Mesenchymal stem cell (in vitro differentiated cells and primary cell): ENCODE data around the gene MYL4.

Experiments
- DNase-seq: peaks from one replicate; pipeline ENCODE4 v3.0.0-alpha.2; 2013
- H2AFZ ChIP-seq: one replicate; pipeline ENCODE4 v1.6.1; 2013; ENCODE audit warnings: low read depth, mild to moderate bottlenecking, control low read depth, inconsistent platforms, low read length, moderate library complexity
- H2AK5ac ChIP-seq: 2 replicates; pipeline ENCODE4 v1.6.1; 2013; ENCODE audit warnings: low read length, moderate library complexity, mild to moderate bottlenecking, inconsistent platforms; ENCODE audit not compliant: severe bottlenecking
- H2BK120ac ChIP-seq: one replicate; pipeline ENCODE4 v1.6.1; 2013; ENCODE audit warnings: low read depth, mild to moderate bottlenecking, inconsistent platforms, low read length, moderate library complexity
- H2BK12ac ChIP-seq, 2 experiments: one replicate each; pipeline ENCODE4 v1.6.1; 2013; ENCODE audit warnings: inconsistent platforms in 2 of 2, low read length in 2 of 2, mild to moderate bottlenecking in 2 of 2, moderate library complexity in 2 of 2, control low read depth in 1 of 2
- H2BK15ac ChIP-seq: one replicate; pipeline ENCODE4 v1.6.1; 2013; ENCODE audit warnings: mild to moderate bottlenecking, low read depth, inconsistent platforms; ENCODE audit not compliant: poor library complexity, severe bottlenecking
- H2BK5ac ChIP-seq: 2 replicates; pipeline ENCODE4 v1.6.1; 2013; ENCODE audit warnings: low read depth, mild to moderate bottlenecking, low read length, control low read depth, inconsistent platforms; ENCODE audit not compliant: poor library complexity, severe bottlenecking
- H3K14ac ChIP-seq, 2 experiments: one replicate each; pipeline ENCODE4 v1.6.1; 2013; ENCODE audit warnings: inconsistent platforms in 2 of 2, low read length in 2 of 2, control low read depth in 1 of 2, mild to moderate bottlenecking in 1 of 2, moderate library complexity in 1 of 2
- H3K18ac ChIP-seq, 2 experiments: one replicate each; pipeline ENCODE4 v1.6.1; 2013; ENCODE audit warnings: inconsistent platforms in 2 of 2, low read length in 2 of 2, control low read depth in 1 of 2, low read depth in 1 of 2, mild to moderate bottlenecking in 1 of 2
- H3K23ac ChIP-seq, 2 experiments: one replicate each; pipeline ENCODE4 v1.6.1; 2013; ENCODE audit warnings: inconsistent platforms in 2 of 2, low read length in 2 of 2, mild to moderate bottlenecking in 2 of 2, moderate library complexity in 2 of 2, control low read depth in 1 of 2
- H3K27ac ChIP-seq: 2 replicates; pipeline ENCODE4 v1.5.1; 2013; ENCODE audit warnings: mild to moderate bottlenecking, moderate library complexity, low read length, control low read depth, inconsistent platforms; ENCODE audit not compliant: poor library complexity, severe bottlenecking
- H3K27me3 ChIP-seq, 2 experiments: 2 replicates each; pipeline versions ENCODE4 v1.6.1 to v1.7.0; 2013; ENCODE audit warnings: low read length in 2 of 2, mild to moderate bottlenecking in 2 of 2, moderate library complexity in 2 of 2, control low read depth in 1 of 2, inconsistent platforms in 1 of 2; ENCODE audit not compliant: control insufficient read depth in 1 of 2, insufficient read depth in 1 of 2
- H3K36me3 ChIP-seq, 2 experiments: 2 replicates each; pipeline versions ENCODE4 v1.6.1 to v1.7.0; 2013; ENCODE audit warnings: low read length in 2 of 2, control low read depth in 1 of 2, inconsistent platforms in 1 of 2, low read depth in 1 of 2, mild to moderate bottlenecking in 1 of 2; ENCODE audit not compliant: insufficient read depth in 2 of 2, control insufficient read depth in 1 of 2
- H3K4ac ChIP-seq, 2 experiments: one replicate each; pipeline ENCODE4 v1.6.1; 2013; ENCODE audit warnings: inconsistent platforms in 2 of 2, low read length in 2 of 2, mild to moderate bottlenecking in 2 of 2, moderate library complexity in 2 of 2, control low read depth in 1 of 2, low read depth in 1 of 2
- H3K4me1 ChIP-seq: 2 replicates; pipeline ENCODE4 v1.6.1; 2013; ENCODE audit warnings: low read depth, low read length, control low read depth; ENCODE audit not compliant: control insufficient read depth, insufficient read depth
- H3K4me2 ChIP-seq: 2 replicates; pipeline ENCODE4 v1.6.1; 2013; ENCODE audit warnings: low read length, mild to moderate bottlenecking, inconsistent platforms; ENCODE audit not compliant: poor library complexity, severe bottlenecking
- H3K4me3 ChIP-seq, 2 experiments: 2 replicates each; pipeline versions ENCODE4 v1.5.1 to v1.7.0; 2013; ENCODE audit warnings: low read length in 2 of 2, mild to moderate bottlenecking in 2 of 2, control low read depth in 1 of 2, low read depth in 1 of 2; ENCODE audit not compliant: insufficient read depth in 1 of 2
- H3K79me1 ChIP-seq: replicated peaks from 2 replicates; pipeline ENCODE4 v1.6.1; 2013; ENCODE audit warnings: mild to moderate bottlenecking, control low read depth, low read length, inconsistent platforms; ENCODE audit not compliant: poor library complexity, severe bottlenecking
- H3K9ac ChIP-seq: 2 replicates; pipeline ENCODE4 v1.7.0; 2013; ENCODE audit warnings: mild to moderate bottlenecking, low read length, moderate library complexity
- H3K9me3 ChIP-seq: 2 replicates; pipeline ENCODE4 v1.7.0; 2013; ENCODE audit warnings: mild to moderate bottlenecking, low read length; ENCODE audit not compliant: control insufficient read depth
- H4K8ac ChIP-seq: one replicate; pipeline ENCODE4 v1.6.1; 2013; ENCODE audit warnings: inconsistent platforms, mild to moderate bottlenecking, low read length, moderate library complexity
- H4K91ac ChIP-seq: one replicate; pipeline ENCODE4 v1.6.1; 2013; ENCODE audit warnings: mild to moderate bottlenecking, low read length, inconsistent platforms
- WGBS: methylation state at CpG from one replicate; pipeline ENCODE4 v1.1.7; 2013; ENCODE audit warnings: mixed read lengths; 5-methylcytosine and 5-hydroxymethylcytosine counted together

Gene MYL4

GRCh38 chr17:47254403-47254943 is 45.3 kb downstream of the MYL4 start:
- H2AFZ ChIP-seq = no peak overlapping the region
- H2BK15ac ChIP-seq = peak overlapping the region; percentile 74
- peak overlapping the region; percentile 93 for H3K9ac ChIP-seq
- no peaks in the 10 kb centered on the region for H3K9me3 ChIP-seq
- no peak for DNase-seq
- H2AK5ac ChIP-seq = peak overlapping the region; percentile 3
- H2BK12ac ChIP-seq = peak overlapping the region in 1 of 2 experiments; percentile 68
- H3K18ac ChIP-seq = peak overlapping the region in 1 of 2 experiments; percentile 67
- H4K8ac ChIP-seq = no peak overlapping the region
- no peak overlapping the region for H3K23ac ChIP-seq
- H3K27ac ChIP-seq = peak overlapping the region; percentile 45
- peaks cover 0 to 17% of the 10 kb centered on the region in 2 experiments for H3K36me3 ChIP-seq
- peak overlapping the region; percentile 35 for H3K4me2 ChIP-seq
- peak overlapping the region; percentile 97 for H2BK5ac ChIP-seq
- peaks cover 2% of the 10 kb centered on the region for H3K79me1 ChIP-seq
- H4K91ac ChIP-seq = no peak overlapping the region
- H3K27me3 ChIP-seq = no peaks in the 10 kb centered on the region
- peak overlapping the region; percentile 90 to 95 for H3K4me3 ChIP-seq
- H2BK120ac ChIP-seq = peak overlapping the region; percentile 58
- peak overlapping the region in 1 of 2 experiments; percentile 15 for H3K4ac ChIP-seq
- no peak overlapping the region for H3K14ac ChIP-seq
- 7% methylated on average over 13 of the region's 15 CpGs for WGBS
- H3K4me1 ChIP-seq = peaks cover 15% of the 10 kb centered on the region

- Histone ChIP-seq H2BK120ac (no peak overlapping the region), H3K4me3 (peak overlapping the region in 1 of 2 experiments; percentile 95), H3K4me2 (peak overlapping the region; percentile 50), H3K9me3 (no peaks in the 10 kb centered on the region), H3K79me1 (peaks cover 5% of the 10 kb centered on the region), H2BK12ac (no peak overlapping the region), H2BK5ac (peak overlapping the region; percentile 54), H3K36me3 (peaks cover 7 to 45% of the 10 kb centered on the region in 2 experiments), H4K8ac (no peak overlapping the region), H3K14ac (no peak overlapping the region), H2BK15ac (no peak overlapping the region), H2AFZ (no peak overlapping the region), H3K27me3 (no peaks in the 10 kb centered on the region), H3K27ac (peak overlapping the region; percentile 94), H3K4me1 (peaks cover 11% of the 10 kb centered on the region), H3K9ac (peak overlapping the region; percentile 93), H3K4ac (no peak overlapping the region), H3K18ac (no peak overlapping the region), H2AK5ac (peak overlapping the region; percentile 60), H4K91ac (no peak overlapping the region), H3K23ac (no peak overlapping the region)
- 46% methylated on average over 5 of the region's 9 CpGs for WGBS
- peak; percentile 64 for DNase-seq
Observed at GRCh38 chr17:47257651-47258339, 48.6 kb downstream of the MYL4 start.

GRCh38 chr17:47262586-47262985 is 53.4 kb downstream of the MYL4 start:
- Histone ChIP-seq H3K4ac (no peak overlapping the region), H3K27me3 (no peaks in the 10 kb centered on the region), H3K14ac (no peak overlapping the region), H2BK120ac (no peak overlapping the region), H3K36me3 (peaks cover 8 to 49% of the 10 kb centered on the region in 2 experiments), H3K23ac (no peak overlapping the region), H3K9ac (no peak overlapping the region), H3K27ac (no peak overlapping the region), H3K4me2 (no peak overlapping the region), H3K18ac (no peak overlapping the region), H2BK5ac (no peak overlapping the region), H2AK5ac (peak overlapping the region; percentile 36), H4K8ac (no peak overlapping the region), H3K79me1 (peaks cover 7% of the 10 kb centered on the region), H2AFZ (no peak overlapping the region), H4K91ac (no peak overlapping the region), H3K9me3 (no peaks in the 10 kb centered on the region), H3K4me3 (no peak overlapping the region), H2BK12ac (peak overlapping the region in 1 of 2 experiments; percentile 72), H3K4me1 (peaks cover 5% of the 10 kb centered on the region), H2BK15ac (no peak overlapping the region)
- no peak for DNase-seq
- 91% methylated on average over 7 of the region's 7 CpGs for WGBS

GRCh38 chr17:47264166-47264565 is 55.0 kb downstream of the MYL4 start:
- Histone ChIP-seq H3K27ac (no peak overlapping the region), H3K14ac (no peak overlapping the region), H2AK5ac (peak overlapping the region; percentile 98), H3K18ac (no peak overlapping the region), H3K9me3 (no peaks in the 10 kb centered on the region), H3K23ac (no peak overlapping the region), H2BK5ac (no peak overlapping the region), H3K79me1 (peaks cover 12% of the 10 kb centered on the region), H4K91ac (no peak overlapping the region), H3K9ac (no peak overlapping the region), H4K8ac (no peak overlapping the region), H2AFZ (no peak overlapping the region), H2BK12ac (no peak overlapping the region), H3K27me3 (no peaks in the 10 kb centered on the region), H3K36me3 (peaks cover 14 to 43% of the 10 kb centered on the region in 2 experiments), H2BK15ac (no peak overlapping the region), H3K4me1 (peaks cover 7% of the 10 kb centered on the region), H3K4me2 (no peak overlapping the region), H2BK120ac (no peak overlapping the region), H3K4me3 (no peak overlapping the region), H3K4ac (no peak overlapping the region)
- no peak for DNase-seq
- WGBS = 100% methylated on average over 2 of the region's 2 CpGs
